CD4-positive, alpha-beta T cell treated with Interleukin-17A for 1 hour (primary cell): Measurements from ENCODE around the gene TRIM46.
"Not testable (repeated sequence)": the region's sequence is repeated elsewhere in the genome, so short reads cannot be mapped to it uniquely, and the experiment has no call there.

Experiments
- DNase-seq: peaks from one replicate; pipeline ENCODE4 v3.0.0-alpha.2; 2020

The TRIM46 gene

GRCh38 chr1:155189926-155190325, 16.3 kb downstream of the TRIM46 start:
- not testable (repeated sequence) for DNase-seq

- no peak for DNase-seq
Observed at GRCh38 chr1:155191904-155192303, 18.3 kb downstream of the TRIM46 start.

- peak; percentile 72 for DNase-seq
Observed at GRCh38 chr1:155192346-155193274, 19.0 kb downstream of the TRIM46 start.

GRCh38 chr1:155193275-155193990, 19.8 kb downstream of the TRIM46 start:
- peak; percentile 82 for DNase-seq

- DNase-seq, result not testable (repeated sequence)
Observed at GRCh38 chr1:155193991-155194240, 20.3 kb downstream of the TRIM46 start.

GRCh38 chr1:155195201-155196102, 21.8 kb downstream of the TRIM46 start:
- DNase-seq, result no peak

- DNase-seq, result no peak
Observed at GRCh38 chr1:155196103-155196892, 22.6 kb downstream of the TRIM46 start.

GRCh38 chr1:155196893-155197638, 23.4 kb downstream of the TRIM46 start:
- peak; percentile 5 for DNase-seq

- DNase-seq, result peak; percentile 5
Observed at GRCh38 chr1:155197901-155198546, 24.4 kb downstream of the TRIM46 start.

- DNase-seq, result no peak
Observed at GRCh38 chr1:155198547-155198906, 24.9 kb downstream of the TRIM46 start.

GRCh38 chr1:155199792-155200191, 26.1 kb downstream of the TRIM46 start:
- DNase-seq, result no peak

- no peak for DNase-seq
Observed at GRCh38 chr1:155200920-155201319, 27.3 kb downstream of the TRIM46 start.

GRCh38 chr1:155202198-155202597, 28.5 kb downstream of the TRIM46 start:
- DNase-seq, result no peak

- no peak for DNase-seq
Observed at GRCh38 chr1:155202731-155203515, 29.3 kb downstream of the TRIM46 start.

GRCh38 chr1:155205035-155205434, 31.4 kb downstream of the TRIM46 start:
- DNase-seq, result peak; percentile 0

- DNase-seq, result peak; percentile 0
Observed at GRCh38 chr1:155205969-155206593, 32.4 kb downstream of the TRIM46 start.

- DNase-seq, result peak; percentile 94
Observed at GRCh38 chr1:155206891-155207805, 33.5 kb downstream of the TRIM46 start.

- no peak for DNase-seq
Observed at GRCh38 chr1:155207806-155208540, 34.3 kb downstream of the TRIM46 start, which contains the start of gene THBS3. Gene THBS3 (minus strand): TSS chr1:155207897. CDS start chr1:155207876, 21 bp downstream.
